Measurements from ENCODE around the gene MYO5A. TPM values are rescaled to one million over a fixed set of nuclear protein-coding genes. Genes with fewer than 3 reads are reported as not detected.
"Not testable (repeated sequence)": the region's sequence is repeated elsewhere in the genome, so short reads cannot be mapped to it uniquely, and the experiment has no call there.

The MYO5A gene
- total RNA-seq, 1 experiment from 2014 or later = 9.9 TPM

DNA sequence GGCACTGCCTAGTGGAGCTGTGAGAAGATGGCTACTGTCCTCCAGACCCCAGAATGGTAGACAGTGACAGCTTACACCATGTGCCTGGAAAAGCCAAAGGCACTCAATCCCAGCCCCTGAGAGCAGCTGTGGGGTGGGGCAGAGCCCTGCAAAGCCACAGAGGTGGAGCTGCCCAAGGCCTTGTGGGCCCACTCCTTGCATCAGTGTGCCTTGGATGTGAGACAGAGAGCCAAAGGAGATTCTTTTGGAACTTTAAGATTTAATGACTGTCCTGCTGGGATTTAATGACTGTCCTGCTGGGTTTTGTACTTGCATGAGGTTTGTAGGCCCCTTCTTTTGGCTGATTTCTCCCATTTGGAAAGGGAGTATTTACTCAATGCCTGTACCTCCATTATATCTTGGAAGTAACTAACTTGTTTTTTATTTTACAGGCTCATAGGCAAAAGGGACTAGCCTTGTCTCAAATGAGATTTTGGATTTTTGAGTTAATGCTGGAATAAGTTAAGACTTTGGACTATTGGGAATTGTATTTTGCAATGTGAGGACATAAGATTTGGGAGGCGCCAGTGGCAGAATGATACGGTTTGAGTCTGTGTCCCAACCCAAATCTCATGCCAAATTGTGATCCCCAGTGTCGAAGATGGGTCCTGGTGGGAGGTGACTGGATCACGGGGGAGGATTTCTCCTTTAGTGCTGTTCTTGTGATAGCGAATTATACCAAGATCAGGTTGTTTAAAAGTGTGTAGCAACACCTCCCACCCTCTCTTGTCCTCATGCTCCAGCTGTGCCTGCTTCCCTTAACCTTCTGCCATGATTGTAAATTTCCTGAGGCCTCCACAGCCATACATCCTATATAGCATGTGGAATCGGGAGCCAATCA is 80.4 kb downstream of the MYO5A start:
- no peak for DNase-seq
- H3K9me3 ChIP-seq = no peaks in the 10 kb centered on the region
- Mint-ChIP-seq H3K36me3 (ENCODE audit: insufficient read depth, unreplicated experiment) (no peaks in the 10 kb centered on the region), H3K4me1 (ENCODE audit: low read depth, unreplicated experiment) (no peaks in the 10 kb centered on the region), H3K27ac (ENCODE audit: unreplicated experiment) (no peak overlapping the region), H3K9me3 (ENCODE audit: unreplicated experiment) (peaks cover 9% of the 10 kb centered on the region), H3K4me3 (ENCODE audit: unreplicated experiment) (no peak overlapping the region), H3K27me3 (ENCODE audit: insufficient read depth, unreplicated experiment) (peaks cover 6% of the 10 kb centered on the region)
- POLR2A ChIA-PET = no interaction called here
- CTCF ChIA-PET = no interaction called here
- no peaks in the 10 kb centered on the region for H3K27me3 ChIP-seq (replicated peaks; ENCODE audit: control insufficient read depth, insufficient read depth, low read length)
- H3K4me3 ChIP-seq (ENCODE audit: low read depth, low read length) = no peak overlapping the region
- H3K36me3 ChIP-seq (ENCODE audit: control insufficient read depth, insufficient read depth, low read length) = no peaks in the 10 kb centered on the region
- intact Hi-C loops (cut with micrococcal nuclease; ENCODE audit: unreplicated experiment) = no loop called here
- no TSS peak for BruUV-seq (replicated peaks)
- TF ChIP-seq, protein P1, sequence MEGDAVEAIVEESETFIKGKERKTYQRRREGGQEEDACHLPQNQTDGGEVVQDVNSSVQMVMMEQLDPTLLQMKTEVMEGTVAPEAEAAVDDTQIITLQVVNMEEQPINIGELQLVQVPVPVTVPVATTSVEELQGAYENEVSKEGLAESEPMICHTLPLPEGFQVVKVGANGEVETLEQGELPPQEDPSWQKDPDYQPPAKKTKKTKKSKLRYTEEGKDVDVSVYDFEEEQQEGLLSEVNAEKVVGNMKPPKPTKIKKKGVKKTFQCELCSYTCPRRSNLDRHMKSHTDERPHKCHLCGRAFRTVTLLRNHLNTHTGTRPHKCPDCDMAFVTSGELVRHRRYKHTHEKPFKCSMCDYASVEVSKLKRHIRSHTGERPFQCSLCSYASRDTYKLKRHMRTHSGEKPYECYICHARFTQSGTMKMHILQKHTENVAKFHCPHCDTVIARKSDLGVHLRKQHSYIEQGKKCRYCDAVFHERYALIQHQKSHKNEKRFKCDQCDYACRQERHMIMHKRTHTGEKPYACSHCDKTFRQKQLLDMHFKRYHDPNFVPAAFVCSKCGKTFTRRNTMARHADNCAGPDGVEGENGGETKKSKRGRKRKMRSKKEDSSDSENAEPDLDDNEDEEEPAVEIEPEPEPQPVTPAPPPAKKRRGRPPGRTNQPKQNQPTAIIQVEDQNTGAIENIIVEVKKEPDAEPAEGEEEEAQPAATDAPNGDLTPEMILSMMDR (IDR thresholded peaks at IDR 0.05; ENCODE audit: insufficient read depth in 1 of 2, low read depth in 1 of 2, low read length in 1 of 2, severe bottlenecking in 1 of 2, unreplicated experiment in 1 of 2) = no peak
- H3K4me1 ChIP-seq = no peaks in the 10 kb centered on the region

DNA sequence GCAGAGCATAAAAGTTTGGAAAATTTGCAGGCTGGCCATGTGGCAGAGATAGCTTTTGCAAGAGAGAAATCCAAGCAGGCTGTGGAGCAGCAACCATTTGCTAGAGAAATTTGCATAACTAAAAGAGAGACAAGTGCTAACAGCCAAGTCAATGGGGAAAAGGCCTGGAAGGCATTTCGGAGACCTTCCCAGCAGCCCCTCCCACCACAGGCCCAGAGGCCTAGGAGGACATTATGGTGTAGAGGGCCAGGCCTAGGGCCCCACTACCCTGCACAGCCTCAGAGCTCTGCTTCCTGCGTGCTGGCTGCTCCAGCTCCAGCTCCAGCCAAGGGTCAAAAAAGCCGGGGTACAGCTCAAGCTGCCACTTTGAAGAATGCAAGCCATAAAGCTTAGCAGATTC is 82.7 kb downstream of the MYO5A start:
- TF ChIP-seq, protein P1 (IDR thresholded peaks at IDR 0.05; ENCODE audit: insufficient read depth in 1 of 2, low read depth in 1 of 2, low read length in 1 of 2, severe bottlenecking in 1 of 2, unreplicated experiment in 1 of 2) = no peak
- no peaks in the 10 kb centered on the region for H3K4me1 ChIP-seq
- CTCF ChIA-PET = no interaction called here
- H3K36me3 Mint-ChIP-seq (ENCODE audit: insufficient read depth, unreplicated experiment) = no peaks in the 10 kb centered on the region
- peaks cover 9% of the 10 kb centered on the region for H3K9me3 Mint-ChIP-seq (ENCODE audit: unreplicated experiment)
- H3K4me3 Mint-ChIP-seq (ENCODE audit: unreplicated experiment) = no peak overlapping the region
- POLR2A ChIA-PET = no interaction called here
- H3K9me3 ChIP-seq = no peaks in the 10 kb centered on the region
- H3K4me3 ChIP-seq (ENCODE audit: low read depth, low read length) = no peak overlapping the region
- H3K27me3 Mint-ChIP-seq (ENCODE audit: insufficient read depth, unreplicated experiment) = no peaks in the 10 kb centered on the region
- no peak for DNase-seq
- H3K27me3 ChIP-seq (replicated peaks; ENCODE audit: control insufficient read depth, insufficient read depth, low read length) = no peaks in the 10 kb centered on the region
- no peak overlapping the region for H3K27ac Mint-ChIP-seq (ENCODE audit: unreplicated experiment)
- no peaks in the 10 kb centered on the region for H3K36me3 ChIP-seq (ENCODE audit: control insufficient read depth, insufficient read depth, low read length)
- intact Hi-C loops (cut with micrococcal nuclease; ENCODE audit: unreplicated experiment) = no loop called here
- no TSS peak for BruUV-seq (replicated peaks)
- H3K4me1 Mint-ChIP-seq (ENCODE audit: low read depth, unreplicated experiment) = no peaks in the 10 kb centered on the region

DNA sequence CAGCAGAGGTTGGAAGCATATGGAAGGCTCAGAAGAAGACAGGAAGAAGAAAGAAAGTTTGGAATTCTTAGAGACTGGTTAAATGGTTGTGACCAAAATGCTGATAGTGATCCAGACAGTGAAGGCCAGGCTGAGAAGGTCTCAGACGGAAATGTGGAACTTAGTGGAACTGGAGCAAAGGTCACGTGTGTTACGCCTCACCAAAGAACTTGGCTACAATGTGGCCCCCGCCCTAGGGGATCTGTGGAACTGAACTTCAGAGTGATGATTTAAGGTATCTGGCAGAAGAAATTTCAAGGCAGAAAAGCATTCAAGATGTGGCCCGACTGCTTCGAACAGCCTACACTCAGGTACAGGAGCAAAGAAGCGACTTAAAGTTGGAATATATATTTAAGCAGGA is 83.1 kb downstream of the MYO5A start:
- intact Hi-C loops (cut with micrococcal nuclease; ENCODE audit: unreplicated experiment) = no loop called here
- Mint-ChIP-seq H3K9me3 (ENCODE audit: unreplicated experiment) (peaks cover 9% of the 10 kb centered on the region), H3K4me3 (ENCODE audit: unreplicated experiment) (no peak overlapping the region), H3K36me3 (ENCODE audit: insufficient read depth, unreplicated experiment) (no peaks in the 10 kb centered on the region), H3K4me1 (ENCODE audit: low read depth, unreplicated experiment) (no peaks in the 10 kb centered on the region), H3K27ac (ENCODE audit: unreplicated experiment) (no peak overlapping the region), H3K27me3 (ENCODE audit: insufficient read depth, unreplicated experiment) (no peaks in the 10 kb centered on the region)
- no TSS peak for BruUV-seq (replicated peaks)
- POLR2A ChIA-PET = no interaction called here
- Histone ChIP-seq H3K9me3 (no peaks in the 10 kb centered on the region), H3K4me1 (no peaks in the 10 kb centered on the region), H3K4me3 (ENCODE audit: low read depth, low read length) (no peak overlapping the region), H3K36me3 (ENCODE audit: control insufficient read depth, insufficient read depth, low read length) (no peaks in the 10 kb centered on the region), H3K27me3 (replicated peaks; ENCODE audit: control insufficient read depth, insufficient read depth, low read length) (no peaks in the 10 kb centered on the region)
- DNase-seq = no peak
- CTCF ChIA-PET = no interaction called here
- TF ChIP-seq, protein P1 (IDR thresholded peaks at IDR 0.05; ENCODE audit: insufficient read depth in 1 of 2, low read depth in 1 of 2, low read length in 1 of 2, severe bottlenecking in 1 of 2, unreplicated experiment in 1 of 2) = no peak

DNA sequence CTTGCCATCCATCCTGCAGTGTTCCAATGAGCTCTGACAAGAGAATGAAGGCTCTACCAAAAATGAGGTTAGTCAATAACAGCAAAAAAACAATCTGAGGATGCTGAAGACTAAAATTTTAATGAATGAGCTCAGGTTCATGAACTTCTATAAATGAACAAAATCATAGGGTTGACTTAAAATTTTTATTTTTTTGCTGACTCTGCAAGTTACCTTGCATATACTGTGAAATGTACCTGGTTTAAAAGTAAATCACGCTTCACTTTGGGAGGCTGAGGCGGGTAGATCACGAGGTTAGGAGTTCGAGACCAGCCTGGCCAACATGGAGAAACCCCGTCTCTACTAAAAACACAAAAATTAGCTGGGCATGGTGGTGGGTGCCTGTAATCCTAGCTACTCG is 85.5 kb downstream of the MYO5A start:
- H3K9me3 Mint-ChIP-seq (ENCODE audit: unreplicated experiment); H3K27ac Mint-ChIP-seq (ENCODE audit: unreplicated experiment); H3K36me3 ChIP-seq (ENCODE audit: control insufficient read depth, insufficient read depth, low read length); H3K4me3 ChIP-seq (ENCODE audit: low read depth, low read length); DNase-seq; H3K27me3 ChIP-seq (replicated peaks; ENCODE audit: control insufficient read depth, insufficient read depth, low read length); H3K4me1 ChIP-seq; H3K9me3 ChIP-seq; H3K4me3 Mint-ChIP-seq (ENCODE audit: unreplicated experiment); H3K4me1 Mint-ChIP-seq (ENCODE audit: low read depth, unreplicated experiment); H3K36me3 Mint-ChIP-seq (ENCODE audit: insufficient read depth, unreplicated experiment); BruUV-seq (replicated peaks); CTCF ChIA-PET; POLR2A ChIA-PET; H3K27me3 Mint-ChIP-seq (ENCODE audit: insufficient read depth, unreplicated experiment); intact Hi-C loops (cut with micrococcal nuclease; ENCODE audit: unreplicated experiment): not testable (repeated sequence)
